Epithelial cell of proximal tubule (primary cell): ENCODE results near the gene SNAI3. TPM values are rescaled to one million over a fixed set of nuclear protein-coding genes. Genes with fewer than 3 reads are reported as not detected.

Source experiments
- DNase-seq: peaks from one replicate; pipeline ENCODE4 v3.0.0-alpha.2; 2011; ENCODE audit warnings: low read depth
- H3K4me3 ChIP-seq: 2 replicates; pipeline ENCODE4 v1.5.1; 2011; ENCODE audit warnings: low read depth, mild to moderate bottlenecking, low read length
- CTCF ChIP-seq: conservative IDR thresholded peaks from 2 replicates; pipeline ENCODE4 v1.5.1; 2012; ENCODE audit warnings: low read depth, mild to moderate bottlenecking, low read length
- total RNA-seq: library from RNA; depleted of rRNA; stranded (reverse); fragments of >200 nt; gene quantifications from 2 replicates; pipeline ENCODE4 v1.2.3, GENCODE V29; 2015

Gene SNAI3
- total RNA-seq, 1 donor from 2014 or later: 0.23 TPM

- TF ChIP-seq CTCF: no peak
- H3K4me3 ChIP-seq: no peak overlapping the region
- DNase-seq: no peak
These were observed 30.3 kb upstream of the SNAI3 start for GRCh38 chr16:88716601-88717001.

- DNase-seq: no peak
- no peak overlapping the region for H3K4me3 ChIP-seq
- TF ChIP-seq CTCF: no peak
These were observed 29.9 kb upstream of the SNAI3 start for GRCh38 chr16:88716201-88716600.

- DNase-seq: no peak
- no peak for TF ChIP-seq CTCF
- H3K4me3 ChIP-seq: no peak overlapping the region
These were observed 29.2 kb upstream of the SNAI3 start for GRCh38 chr16:88715312-88716190.

- DNase-seq: no peak
- H3K4me3 ChIP-seq: no peak overlapping the region
- no peak for TF ChIP-seq CTCF
These were observed 28.4 kb upstream of the SNAI3 start for GRCh38 chr16:88714420-88715302.

- no peak for TF ChIP-seq CTCF
- no peak overlapping the region for H3K4me3 ChIP-seq
These were observed 27.5 kb upstream of the SNAI3 start for GRCh38 chr16:88713568-88714419.

GRCh38 chr16:88713054-88713453 lies 26.7 kb upstream of the SNAI3 start:
- no peak for TF ChIP-seq CTCF
- no peak overlapping the region for H3K4me3 ChIP-seq
- no peak for DNase-seq

More at GRCh38 chr16:88713568-88714419, 27.5 kb upstream of the SNAI3 start:
- no peak for DNase-seq
